CD4-positive, alpha-beta T cell treated with Interleukin-2 at 100 ng/mL for 4 hours (primary cell): ENCODE results near the gene NEDD9.

ENCODE experiments used
- DNase-seq: peaks from one replicate; pipeline ENCODE4 v3.0.0-alpha.2; 2020; ENCODE audit warnings: low spot score

The NEDD9 gene

GRCh38 chr6:11217360-11218101, 14.9 kb downstream of the NEDD9 start:
- no peak for DNase-seq

- no peak for DNase-seq
Observed at GRCh38 chr6:11215773-11216172, 16.7 kb downstream of the NEDD9 start.

- no peak for DNase-seq
Observed at GRCh38 chr6:11214901-11215300, 17.6 kb downstream of the NEDD9 start.

GRCh38 chr6:11214084-11214833, 18.2 kb downstream of the NEDD9 start:
- DNase-seq: no peak

GRCh38 chr6:11213422-11214021, 18.9 kb downstream of the NEDD9 start:
- DNase-seq: no peak

- no peak for DNase-seq
Observed at GRCh38 chr6:11212664-11213063, 19.8 kb downstream of the NEDD9 start.

GRCh38 chr6:11211254-11211653, 21.2 kb downstream of the NEDD9 start:
- no peak for DNase-seq

- DNase-seq: no peak
Observed at GRCh38 chr6:11210386-11211138, 21.9 kb downstream of the NEDD9 start.

GRCh38 chr6:11209906-11210305, 22.6 kb downstream of the NEDD9 start:
- DNase-seq: no peak

GRCh38 chr6:11209369-11209768, 23.1 kb downstream of the NEDD9 start:
- DNase-seq: no peak

GRCh38 chr6:11208854-11209253, 23.6 kb downstream of the NEDD9 start:
- no peak for DNase-seq

GRCh38 chr6:11208267-11208666, 24.2 kb downstream of the NEDD9 start:
- DNase-seq: no peak

- DNase-seq: no peak
Observed at GRCh38 chr6:11207199-11207968, 25.1 kb downstream of the NEDD9 start.

GRCh38 chr6:11206576-11206975, 25.9 kb downstream of the NEDD9 start:
- no peak for DNase-seq

- DNase-seq: no peak
Observed at GRCh38 chr6:11204794-11205366, 27.6 kb downstream of the NEDD9 start.

GRCh38 chr6:11204005-11204399, 28.5 kb downstream of the NEDD9 start:
- DNase-seq: no peak

GRCh38 chr6:11203306-11204004, 29.0 kb downstream of the NEDD9 start:
- no peak for DNase-seq

- peak; percentile 63 for DNase-seq
Observed at GRCh38 chr6:11202513-11203305, 29.8 kb downstream of the NEDD9 start.

- DNase-seq: no peak
Observed at GRCh38 chr6:11201772-11202512, 30.5 kb downstream of the NEDD9 start.
